Brain pericyte (primary cell): ENCODE results near the gene MLLT10.
A peak's percentile ranks its signal among the peaks of the same experiment; 100 is the strongest.

Experiments used
- DNase-seq: peaks from one replicate; pipeline ENCODE4 v3.0.0-alpha.2; 2012; ENCODE audit warnings: low read depth, low spot score

Gene MLLT10

DNA sequence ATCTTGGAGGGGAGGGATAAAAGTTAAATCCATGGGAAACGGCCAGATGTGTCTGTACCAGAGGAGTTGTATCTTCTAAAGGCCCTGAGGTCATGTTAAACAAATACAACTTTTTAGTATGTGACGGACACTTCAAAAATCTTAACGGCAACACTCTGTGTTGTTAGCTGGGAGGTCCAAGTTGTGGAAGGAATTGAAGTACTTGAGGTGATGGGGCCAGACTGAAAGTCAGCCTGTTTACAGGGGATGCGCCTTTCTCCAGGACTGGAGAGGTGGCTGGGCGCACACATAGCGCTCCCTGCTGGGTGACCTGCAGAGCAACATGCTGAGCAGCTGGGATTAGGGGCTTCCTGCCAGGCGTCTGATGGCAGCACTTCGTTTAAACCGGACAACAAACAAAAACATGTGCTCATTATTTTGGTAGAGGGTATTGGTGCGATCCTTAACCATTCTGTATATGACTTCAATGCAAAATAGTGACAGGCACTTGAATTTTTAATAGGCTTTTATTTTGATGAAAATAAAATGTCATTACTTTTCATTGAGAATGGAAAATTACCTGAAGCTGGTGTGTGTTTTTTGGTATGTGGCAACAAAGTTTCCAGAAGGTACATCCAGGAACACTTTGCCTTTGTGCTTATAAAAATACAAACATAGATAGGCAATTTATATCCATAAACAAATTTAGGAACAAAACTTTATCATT lies 198.2 kb downstream of the MLLT10 start:
- peak; percentile 43 for DNase-seq

DNA sequence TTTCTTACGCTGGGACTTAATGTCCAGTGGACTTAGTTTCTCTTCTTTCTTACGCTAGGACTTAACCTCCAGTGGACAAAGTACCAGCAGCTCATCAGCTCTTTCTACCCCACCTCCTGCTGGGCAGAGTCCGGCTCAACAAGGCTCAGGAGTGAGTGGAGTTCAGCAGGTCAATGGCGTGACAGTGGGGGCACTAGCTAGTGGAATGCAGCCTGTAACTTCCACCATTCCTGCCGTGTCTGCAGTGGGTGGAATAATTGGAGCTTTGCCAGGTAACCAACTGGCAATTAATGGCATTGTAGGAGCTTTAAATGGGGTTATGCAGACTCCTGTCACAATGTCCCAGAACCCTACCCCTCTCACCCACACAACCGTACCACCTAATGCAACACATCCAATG lies 199.7 kb downstream of the MLLT10 start:
- no peak for DNase-seq

DNA sequence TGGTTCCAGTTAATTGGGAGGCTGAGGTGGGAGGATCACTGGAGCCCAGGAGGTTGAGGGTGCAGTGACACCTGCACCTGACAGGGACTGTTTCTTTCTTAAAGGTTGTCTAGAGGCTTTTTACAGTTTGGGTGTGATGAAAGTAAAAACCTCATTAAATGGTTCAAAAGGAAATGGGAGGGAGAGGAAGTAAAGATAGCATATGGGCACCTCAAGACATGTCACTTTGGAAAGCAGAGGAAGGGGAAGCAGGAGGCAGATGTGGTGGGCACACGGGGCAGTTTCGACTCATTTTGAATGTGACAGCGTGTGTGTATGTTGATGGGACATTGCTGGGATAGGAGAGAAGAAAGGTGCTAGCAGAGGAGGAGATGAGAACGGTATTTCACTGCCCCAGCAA lies 203.1 kb downstream of the MLLT10 start:
- no peak for DNase-seq

DNA sequence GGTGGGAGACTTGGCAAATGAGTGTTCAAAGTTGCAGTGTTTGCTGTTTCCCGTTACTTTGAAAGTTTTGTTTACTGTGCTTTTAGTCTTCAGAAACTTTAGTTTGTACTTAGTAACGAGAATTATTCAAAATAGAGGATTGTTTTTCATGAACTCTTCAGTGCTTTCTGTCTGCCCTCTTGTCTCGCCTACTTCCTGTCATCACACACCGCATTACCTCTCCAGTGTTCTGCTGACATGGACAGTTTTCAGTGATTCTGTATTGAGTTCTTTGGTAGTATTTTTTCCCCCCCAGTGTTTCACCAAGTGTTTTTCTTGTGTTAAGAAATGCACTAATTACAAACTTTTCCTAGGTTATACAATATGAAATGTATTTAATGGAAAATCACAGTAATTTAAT lies 207.0 kb downstream of the MLLT10 start:
- no peak for DNase-seq

DNA sequence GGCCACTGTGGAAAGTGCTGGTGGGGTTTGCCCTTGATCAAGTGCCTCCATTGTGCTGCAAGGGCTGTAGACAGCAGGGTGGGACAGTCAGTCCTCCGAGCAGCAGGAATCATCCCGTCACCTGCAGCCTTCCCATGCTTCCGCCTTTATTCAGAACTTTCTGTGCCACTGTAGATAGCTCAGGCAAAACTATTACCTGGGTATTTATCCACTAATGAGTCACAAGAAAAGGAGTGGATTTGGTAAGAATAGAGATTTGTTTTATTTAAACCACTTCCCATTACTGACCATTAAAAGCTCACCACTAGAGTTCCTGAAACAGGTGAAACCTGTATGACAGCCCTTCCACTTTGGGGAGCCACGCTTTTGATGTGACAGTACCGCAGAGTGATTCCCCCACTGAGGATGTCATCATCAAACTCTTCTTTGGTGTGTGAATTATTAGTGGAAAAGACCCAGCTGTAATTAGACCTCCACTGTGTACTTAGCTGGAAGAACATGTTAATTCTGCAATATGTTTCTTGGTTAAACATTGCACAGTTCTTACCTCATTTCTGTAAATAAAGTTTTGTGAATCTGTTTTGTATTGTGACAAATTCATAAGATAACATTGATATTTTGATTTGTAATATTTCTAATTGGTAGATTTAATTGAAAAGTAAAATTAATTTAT lies 208.8 kb downstream of the MLLT10 start:
- DNase-seq, result no peak

DNA sequence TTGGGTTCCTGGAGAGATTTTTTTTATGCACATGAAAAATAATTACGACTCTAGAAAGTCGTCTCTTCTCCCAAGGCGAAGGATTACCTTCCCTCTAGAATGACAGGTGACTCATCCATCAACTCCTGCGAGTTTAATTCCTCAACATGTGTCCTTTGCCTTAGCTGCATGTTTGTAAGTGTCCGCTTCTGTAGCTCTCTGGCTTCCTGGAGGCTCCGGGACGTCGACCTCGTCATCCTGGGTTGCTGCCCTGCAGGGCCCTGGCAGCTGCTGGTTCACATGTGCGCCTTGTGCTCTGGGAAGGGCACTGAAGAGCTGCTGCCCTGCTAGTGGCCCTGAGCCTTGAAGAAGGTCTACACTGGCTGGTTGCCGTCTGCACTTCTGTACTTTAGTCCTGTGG lies 210.2 kb downstream of the MLLT10 start:
- DNase-seq, result no peak

DNA sequence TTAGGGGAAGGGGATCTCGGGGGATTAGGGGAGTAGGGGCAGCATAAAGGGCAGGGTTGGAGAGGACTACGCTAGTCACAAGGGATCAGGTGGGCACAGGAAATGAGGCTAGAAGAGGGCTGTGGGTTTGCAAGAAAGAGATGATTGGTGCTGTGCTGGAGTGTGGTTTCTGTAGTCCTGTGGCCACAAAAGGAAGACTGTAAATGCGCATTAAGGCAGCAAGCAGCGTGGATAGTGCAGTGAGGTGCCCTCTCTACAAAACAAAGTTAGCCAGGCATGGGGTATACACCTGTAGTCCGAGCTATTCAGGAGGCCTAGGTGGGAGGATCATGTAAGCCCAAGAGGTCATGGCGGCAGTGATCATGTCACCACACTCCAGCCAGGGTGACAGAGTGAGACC lies 212.1 kb downstream of the MLLT10 start:
- no peak for DNase-seq

DNA sequence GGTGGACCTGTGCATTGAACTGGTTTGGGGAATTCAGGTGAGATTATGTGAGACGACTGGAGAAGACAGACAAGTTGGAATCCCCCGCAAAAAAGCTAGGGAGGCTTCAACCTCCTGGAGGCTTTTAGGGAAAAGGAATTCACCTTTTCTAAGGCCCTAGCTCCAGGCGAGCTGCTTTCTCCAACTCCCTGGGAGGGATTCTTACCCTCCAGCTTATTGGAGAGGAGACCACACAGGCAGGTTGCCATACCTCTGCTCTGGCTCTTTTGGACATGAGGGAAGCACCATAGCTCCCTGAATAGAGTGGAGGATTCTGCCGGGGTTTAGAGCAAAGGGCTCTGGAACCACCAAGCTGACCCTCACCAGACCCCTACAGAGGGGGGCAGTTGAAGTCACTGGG lies 213.8 kb downstream of the MLLT10 start:
- no peak for DNase-seq

DNA sequence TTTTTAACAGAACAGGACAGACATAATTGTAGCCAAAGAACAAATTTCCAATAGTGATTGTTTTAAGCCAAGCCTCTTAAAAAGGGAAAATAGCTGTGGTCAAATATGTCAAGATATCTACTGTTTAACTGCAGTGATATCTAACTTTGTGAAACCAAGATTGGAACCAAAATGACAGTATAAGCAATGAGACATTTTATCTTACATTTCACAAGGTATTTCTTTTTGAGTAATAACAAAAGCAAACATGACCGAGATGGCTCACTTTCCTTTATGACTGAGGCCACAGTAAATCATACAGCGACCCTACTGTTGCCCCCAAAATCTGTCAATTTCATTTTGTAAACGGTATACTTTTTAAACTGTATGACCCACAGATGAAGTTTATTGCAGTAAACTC lies 215.8 kb downstream of the MLLT10 start:
- DNase-seq, result no peak

DNA sequence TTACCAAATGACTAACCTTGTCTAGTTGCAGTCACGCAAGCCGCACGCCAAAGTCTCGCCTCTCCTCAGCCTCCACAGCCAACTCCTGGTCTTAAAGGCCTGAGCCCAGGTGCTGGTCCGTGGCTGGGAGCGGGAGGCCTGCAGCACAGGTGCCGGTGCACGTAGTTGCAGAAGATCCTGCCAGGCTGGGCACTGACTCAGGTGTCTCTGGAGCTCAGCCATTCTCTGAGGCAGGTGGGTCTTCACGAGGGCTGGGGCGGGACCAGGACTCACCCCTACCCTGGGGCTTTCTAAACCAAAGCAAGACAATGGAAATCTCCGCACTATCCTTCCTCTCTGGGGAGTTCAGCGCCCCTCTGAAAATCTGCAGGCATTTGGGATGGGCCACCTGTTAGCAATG lies 216.4 kb downstream of the MLLT10 start:
- no peak for DNase-seq

DNA sequence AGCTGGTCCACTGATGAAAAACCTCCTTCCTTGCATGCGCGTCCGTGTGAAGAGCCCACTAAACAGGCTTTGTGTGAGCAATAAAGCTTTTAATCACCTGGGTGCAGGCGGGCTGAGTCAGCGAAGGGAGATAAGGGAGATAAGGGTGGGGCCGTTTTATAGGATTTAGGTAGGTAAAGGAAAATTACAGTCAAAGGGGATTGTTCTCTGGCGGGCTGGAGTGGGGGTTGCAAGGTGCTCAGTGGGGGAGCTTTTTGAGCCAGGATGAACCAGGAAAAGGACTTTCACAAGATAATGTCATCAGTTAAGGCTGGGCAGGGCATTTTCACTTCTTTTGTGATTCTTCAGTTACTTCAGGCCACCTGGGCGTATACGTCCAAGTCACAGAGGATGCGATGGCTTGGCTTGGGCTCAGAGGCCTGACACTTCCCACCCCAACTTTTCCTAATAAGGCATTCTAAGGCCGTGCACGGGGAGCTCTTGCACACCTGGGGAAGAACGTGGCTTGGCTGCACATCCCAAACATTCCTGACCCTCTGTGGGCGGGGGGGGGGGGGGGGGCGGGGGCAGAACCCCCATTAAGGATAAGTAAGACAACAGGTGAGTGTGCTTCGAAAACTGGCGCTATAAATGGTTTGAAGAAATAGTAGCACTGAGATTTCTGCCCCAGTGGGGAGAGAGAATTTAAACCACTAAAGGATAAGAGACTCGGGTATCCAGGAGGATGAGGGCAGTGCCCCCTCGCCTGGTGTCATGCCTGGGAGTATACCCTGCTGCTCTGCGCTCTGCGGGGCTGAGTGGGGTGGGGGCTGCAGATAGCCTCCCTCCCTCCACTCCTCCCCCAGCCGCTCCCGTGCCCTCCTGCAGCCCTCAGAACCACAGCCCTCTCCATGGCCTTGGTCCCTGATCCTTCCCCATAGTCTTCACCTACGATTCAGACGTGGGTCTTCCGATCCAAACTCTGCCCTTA lies 217.6 kb downstream of the MLLT10 start:
- no peak for DNase-seq

DNA sequence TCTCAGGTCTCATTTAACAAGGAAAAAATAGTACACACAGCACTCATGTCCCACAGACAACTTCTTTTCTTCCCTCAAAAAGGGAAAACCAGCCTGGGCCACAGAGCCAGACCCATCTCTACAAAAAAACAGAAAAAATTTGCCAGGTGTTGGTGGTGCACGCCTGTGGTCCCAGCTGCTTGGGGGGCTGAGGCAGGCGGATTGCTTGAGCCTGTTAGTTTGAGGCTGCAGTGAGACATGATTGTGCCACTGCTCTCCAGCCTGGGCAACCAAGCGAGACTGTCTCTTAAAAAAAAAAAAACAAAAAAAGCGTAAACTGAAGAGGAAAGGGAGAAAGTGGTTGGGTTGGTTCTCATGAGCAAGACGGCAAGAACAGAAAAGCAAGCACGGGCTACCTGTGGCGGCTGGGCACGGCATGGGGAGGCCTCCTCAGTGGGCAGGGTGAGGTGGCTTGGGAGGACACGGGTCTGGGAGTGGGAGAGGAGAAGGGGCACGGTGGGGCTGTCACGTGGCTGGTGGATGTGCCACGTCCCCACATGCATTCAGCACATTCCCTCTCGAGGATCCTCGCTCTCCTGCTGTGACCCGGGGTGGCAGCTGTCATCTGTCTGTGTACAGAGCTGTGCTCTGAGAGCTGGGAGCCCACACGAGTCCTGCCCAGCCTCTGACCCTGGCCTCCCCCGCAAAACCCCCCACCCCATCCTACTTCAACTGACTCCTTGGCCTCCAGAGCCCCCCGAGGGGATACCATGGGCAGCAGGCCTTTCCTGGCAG lies 219.7 kb downstream of the MLLT10 start:
- no peak for DNase-seq

DNA sequence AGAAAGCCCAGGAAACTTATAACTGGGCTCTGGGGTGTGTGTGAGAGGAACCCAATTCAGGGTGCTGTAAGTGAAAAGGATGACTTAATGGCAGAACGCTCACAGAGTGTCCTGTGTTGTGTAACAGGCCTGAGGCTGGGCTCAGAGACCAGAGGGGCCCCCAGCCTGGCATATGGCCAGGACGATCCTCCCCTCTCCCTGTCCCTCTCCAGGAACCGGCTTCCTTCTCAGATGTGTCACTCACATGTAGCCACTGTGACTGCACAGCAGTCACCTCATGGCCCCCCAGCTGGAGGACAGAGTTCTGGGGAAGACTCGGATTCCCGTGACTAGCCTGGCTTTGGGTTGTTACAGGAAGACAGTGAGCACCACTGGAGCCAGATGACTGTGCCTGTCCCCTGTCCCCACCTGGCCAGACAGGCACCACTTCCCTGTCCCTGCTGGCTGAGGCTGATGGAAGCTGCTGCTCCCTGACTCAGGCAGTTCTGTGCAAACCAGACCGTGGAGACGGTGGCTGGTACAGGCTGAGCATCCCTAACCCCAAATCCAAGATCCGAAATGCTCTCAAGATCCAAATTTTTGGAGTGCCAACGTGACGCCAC lies 220.5 kb downstream of the MLLT10 start:
- DNase-seq, result no peak

DNA sequence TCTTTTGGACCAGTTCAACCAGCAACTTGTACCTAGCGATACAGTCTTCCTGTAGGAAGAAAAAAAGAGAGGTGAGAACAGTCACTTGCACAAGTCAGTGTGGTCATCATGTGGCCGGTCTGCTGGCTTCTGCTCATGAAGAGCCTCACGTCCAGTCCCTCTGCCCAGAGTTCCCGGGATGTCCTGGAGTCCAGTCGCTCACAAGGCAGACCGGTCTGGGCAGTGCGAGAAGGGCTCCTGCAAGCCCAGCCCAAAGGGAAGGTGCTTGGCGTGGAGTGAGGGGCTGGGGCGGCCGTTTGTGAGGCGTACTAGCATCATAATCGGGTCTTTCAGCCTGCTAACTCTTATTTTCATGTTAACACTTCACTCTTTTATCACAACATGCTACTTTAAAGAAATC lies 222.7 kb downstream of the MLLT10 start:
- no peak for DNase-seq

DNA sequence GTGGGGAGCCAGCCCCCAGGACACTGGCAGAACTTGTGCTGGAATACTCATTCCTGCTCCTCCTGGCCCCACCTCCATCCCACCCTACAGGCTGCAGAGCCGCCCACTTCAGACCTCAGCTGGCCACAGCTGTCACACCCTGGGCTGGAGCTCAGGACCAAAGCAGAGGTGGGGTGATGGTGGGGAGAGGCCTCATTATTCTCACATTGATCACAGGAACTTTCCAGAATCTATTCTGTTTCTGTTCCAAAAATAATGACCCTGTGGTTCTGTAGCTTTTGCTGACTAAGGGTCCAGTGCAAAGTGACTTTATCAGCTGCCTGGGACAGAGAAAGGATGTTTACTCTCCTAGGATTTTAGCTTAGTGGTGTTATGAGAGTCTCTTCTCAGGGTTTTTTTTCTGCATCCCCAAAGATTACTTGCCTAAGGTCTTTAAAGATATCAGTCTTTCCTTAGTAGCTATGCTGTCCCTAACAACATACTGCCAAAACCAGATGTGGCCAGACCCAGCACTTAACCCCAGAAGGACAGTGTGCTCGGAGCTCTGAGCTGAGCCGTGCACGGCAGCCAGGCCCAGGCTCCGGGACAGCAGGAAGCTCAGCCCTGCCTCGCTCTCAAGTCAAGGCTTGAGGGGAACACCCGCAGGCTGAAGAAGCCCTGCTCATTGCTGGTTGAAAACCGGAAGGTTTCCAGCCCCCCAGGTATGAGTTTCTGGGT lies 223.3 kb downstream of the MLLT10 start:
- DNase-seq, result no peak

DNA sequence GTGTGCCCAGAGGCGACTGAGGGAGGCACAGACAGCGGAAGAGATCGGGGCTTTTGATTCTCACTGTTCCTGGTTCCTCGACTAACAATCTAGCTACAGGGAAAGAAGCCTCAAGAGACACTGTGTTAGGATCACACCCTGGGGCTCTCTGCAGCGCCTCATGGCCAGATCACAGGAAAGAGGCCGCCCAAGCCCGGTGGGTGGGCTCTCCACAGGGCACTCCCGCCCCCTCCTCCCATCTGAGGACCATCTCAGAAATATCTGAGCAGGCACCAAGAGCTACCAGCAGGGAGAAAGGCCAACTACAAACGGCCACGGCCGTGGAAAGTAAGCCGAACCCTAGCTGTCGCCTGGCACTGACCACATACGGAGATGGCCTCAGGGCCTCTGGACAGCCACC lies 224.2 kb downstream of the MLLT10 start:
- no peak for DNase-seq

DNA sequence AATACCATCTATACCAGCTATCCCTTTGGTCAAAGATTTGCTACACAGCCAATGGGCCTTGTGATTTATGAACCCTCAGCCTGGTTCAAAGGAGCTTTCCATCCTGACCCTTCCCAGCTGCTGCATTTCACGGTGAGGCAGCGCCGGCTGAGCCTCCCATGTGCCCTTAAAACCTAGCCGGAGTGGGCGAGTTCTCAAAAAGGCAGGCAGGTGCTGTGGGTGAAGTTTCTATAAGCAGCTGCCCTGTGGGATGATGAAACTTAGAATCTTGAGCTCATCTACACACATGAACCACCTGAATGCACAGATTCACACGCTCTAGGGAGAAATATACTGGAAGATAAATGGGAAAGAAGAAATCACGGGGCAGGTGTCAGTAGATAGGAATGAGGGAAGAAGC lies 224.7 kb downstream of the MLLT10 start:
- no peak for DNase-seq

DNA sequence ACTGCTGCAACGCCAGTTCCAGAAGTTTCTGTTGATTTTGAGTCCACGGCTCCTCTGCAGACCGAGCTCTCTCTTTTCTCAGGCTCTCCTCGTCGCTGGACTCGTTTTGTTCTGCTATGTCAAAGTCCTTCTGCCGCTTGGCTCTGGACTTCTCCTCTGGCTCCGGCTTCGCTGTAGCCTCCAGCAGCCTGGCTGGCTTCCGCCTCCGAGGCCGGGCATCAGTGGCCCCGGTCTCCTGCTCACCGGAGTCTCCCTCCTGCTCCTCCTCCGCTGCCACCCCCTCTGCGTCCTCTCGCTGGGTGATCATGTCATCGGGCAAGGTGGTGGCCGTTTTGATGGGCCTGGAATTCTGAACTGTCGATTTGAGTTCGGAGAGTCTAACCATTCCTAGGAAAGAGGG lies 225.2 kb downstream of the MLLT10 start:
- DNase-seq, result no peak

DNA sequence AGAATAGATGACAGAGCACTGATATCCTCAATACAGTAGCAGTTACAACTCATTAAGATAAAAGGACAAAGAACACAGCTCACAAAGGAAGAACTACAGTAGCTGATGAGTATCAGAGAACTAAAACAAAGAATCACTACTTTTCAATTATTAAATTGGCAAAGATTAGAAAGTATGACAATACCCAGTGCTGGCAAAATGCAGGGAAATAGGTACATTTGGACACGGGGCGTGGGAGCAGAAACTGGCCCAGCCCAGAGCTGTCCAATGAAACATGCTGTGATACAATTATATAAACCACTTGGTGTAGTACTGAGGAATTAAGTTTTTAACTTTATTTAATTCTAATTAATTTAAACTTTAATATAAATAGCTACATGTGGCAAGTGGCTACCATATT lies 226.3 kb downstream of the MLLT10 start:
- no peak for DNase-seq

DNA sequence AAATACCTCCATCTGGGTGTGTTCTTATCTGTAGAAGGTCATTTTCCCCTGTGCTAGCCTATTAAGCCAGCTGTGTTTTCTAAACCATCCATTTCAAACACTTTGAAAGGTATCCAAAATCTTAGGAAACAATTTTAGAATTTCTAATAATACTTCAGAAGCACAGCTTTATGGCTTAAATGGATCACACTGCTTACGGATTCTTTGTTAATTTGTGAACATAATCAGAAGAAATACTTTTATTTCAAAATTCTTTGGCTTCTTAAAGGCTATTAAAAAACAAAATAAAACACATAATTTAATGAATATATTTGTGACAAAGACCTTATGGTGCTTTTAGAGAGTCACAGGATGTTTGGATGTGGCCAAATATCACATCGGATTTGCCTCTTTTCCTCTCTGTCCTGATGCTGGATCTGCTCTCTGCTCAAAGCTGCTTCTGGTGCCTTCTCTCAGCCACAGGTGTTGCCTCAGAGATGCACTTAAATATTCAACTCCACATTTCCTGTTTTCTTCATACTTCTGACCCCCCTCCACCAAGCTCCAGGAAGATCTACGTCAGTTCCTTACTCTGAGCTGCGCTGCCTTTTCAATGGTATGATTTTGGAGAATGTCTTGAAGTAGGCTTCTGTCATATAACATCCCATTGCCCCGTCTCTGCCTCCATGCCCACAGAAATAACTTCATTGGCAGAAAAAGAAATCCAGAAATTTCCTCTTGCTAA lies 230.6 kb downstream of the MLLT10 start:
- no peak for DNase-seq
